Measurements from ENCODE around the gene POC5.
"Not testable (repeated sequence)": the region's sequence is repeated elsewhere in the genome, so short reads cannot be mapped to it uniquely, and the experiment has no call there.

The POC5 gene

GRCh38 chr5:75727931-75728330, 10.7 kb upstream of the POC5 start:
- Histone ChIP-seq H3K27me3 (ENCODE audit: control insufficient read depth, insufficient read depth, low read length) (no peaks in the 10 kb centered on the region), H3K4me1 (ENCODE audit: control insufficient read depth, low read depth, low read length) (peaks cover 5% of the 10 kb centered on the region), H3K9me3 (ENCODE audit: control insufficient read depth, low read depth, low read length) (no peaks in the 10 kb centered on the region), H3K9ac (ENCODE audit: low read length) (no peak overlapping the region), H3K36me3 (ENCODE audit: control insufficient read depth, low read depth, low read length) (no peaks in the 10 kb centered on the region), H3K4me3 (ENCODE audit: low read length) (no peak overlapping the region), H3K27ac (ENCODE audit: low read length) (no peak overlapping the region)

- not testable (repeated sequence) for H3K4me3 ChIP-seq (ENCODE audit: low read length); H3K9ac ChIP-seq (ENCODE audit: low read length); H3K4me1 ChIP-seq (ENCODE audit: control insufficient read depth, low read depth, low read length); H3K27me3 ChIP-seq (ENCODE audit: control insufficient read depth, insufficient read depth, low read length); H3K9me3 ChIP-seq (ENCODE audit: control insufficient read depth, low read depth, low read length); H3K27ac ChIP-seq (ENCODE audit: low read length); H3K36me3 ChIP-seq (ENCODE audit: control insufficient read depth, low read depth, low read length)
Observed at GRCh38 chr5:75726224-75726623, 9.0 kb upstream of the POC5 start.

GRCh38 chr5:75723378-75723777, 6.1 kb upstream of the POC5 start:
- H3K27ac ChIP-seq (ENCODE audit: low read length): no peak overlapping the region
- peaks cover 5% of the 10 kb centered on the region for H3K4me1 ChIP-seq (ENCODE audit: control insufficient read depth, low read depth, low read length)
- H3K27me3 ChIP-seq (ENCODE audit: control insufficient read depth, insufficient read depth, low read length): no peaks in the 10 kb centered on the region
- no peaks in the 10 kb centered on the region for H3K9me3 ChIP-seq (ENCODE audit: control insufficient read depth, low read depth, low read length)
- H3K4me3 ChIP-seq (ENCODE audit: low read length): no peak overlapping the region
- H3K36me3 ChIP-seq (ENCODE audit: control insufficient read depth, low read depth, low read length): no peaks in the 10 kb centered on the region
- no peak overlapping the region for H3K9ac ChIP-seq (ENCODE audit: low read length)

- H3K27me3 ChIP-seq (ENCODE audit: control insufficient read depth, insufficient read depth, low read length): no peaks in the 10 kb centered on the region
- no peaks in the 10 kb centered on the region for H3K9me3 ChIP-seq (ENCODE audit: control insufficient read depth, low read depth, low read length)
- no peak overlapping the region for H3K9ac ChIP-seq (ENCODE audit: low read length)
- H3K27ac ChIP-seq (ENCODE audit: low read length): no peak overlapping the region
- no peaks in the 10 kb centered on the region for H3K36me3 ChIP-seq (ENCODE audit: control insufficient read depth, low read depth, low read length)
- peaks cover 5% of the 10 kb centered on the region for H3K4me1 ChIP-seq (ENCODE audit: control insufficient read depth, low read depth, low read length)
- H3K4me3 ChIP-seq (ENCODE audit: low read length): no peak overlapping the region
Observed at GRCh38 chr5:75721573-75721972, 4.3 kb upstream of the POC5 start.

- H3K36me3 ChIP-seq (ENCODE audit: control insufficient read depth, low read depth, low read length): no peaks in the 10 kb centered on the region
- no peak overlapping the region for H3K9ac ChIP-seq (ENCODE audit: low read length)
- no peak overlapping the region for H3K27ac ChIP-seq (ENCODE audit: low read length)
- peaks cover 5% of the 10 kb centered on the region for H3K4me1 ChIP-seq (ENCODE audit: control insufficient read depth, low read depth, low read length)
- no peaks in the 10 kb centered on the region for H3K27me3 ChIP-seq (ENCODE audit: control insufficient read depth, insufficient read depth, low read length)
- no peak overlapping the region for H3K4me3 ChIP-seq (ENCODE audit: low read length)
- H3K9me3 ChIP-seq (ENCODE audit: control insufficient read depth, low read depth, low read length): no peaks in the 10 kb centered on the region
Observed at GRCh38 chr5:75720882-75721281, 3.6 kb upstream of the POC5 start.

- peak overlapping the region; percentile 72 for H3K27ac ChIP-seq (ENCODE audit: low read length)
Observed at GRCh38 chr5:75716715-75717081, 539 bp downstream of the POC5 start.

GRCh38 chr5:75712091-75712490, 5.1 kb downstream of the POC5 start:
- Histone ChIP-seq H3K4me1 (ENCODE audit: control insufficient read depth, low read depth, low read length) (no peaks in the 10 kb centered on the region), H3K27ac (ENCODE audit: low read length) (no peak overlapping the region), H3K27me3 (ENCODE audit: control insufficient read depth, insufficient read depth, low read length) (no peaks in the 10 kb centered on the region), H3K9me3 (ENCODE audit: control insufficient read depth, low read depth, low read length) (no peaks in the 10 kb centered on the region), H3K36me3 (ENCODE audit: control insufficient read depth, low read depth, low read length) (no peaks in the 10 kb centered on the region), H3K4me3 (ENCODE audit: low read length) (no peak overlapping the region), H3K9ac (ENCODE audit: low read length) (no peak overlapping the region)

More at GRCh38 chr5:75716715-75717081, 539 bp downstream of the POC5 start:
- Histone ChIP-seq H3K4me1 (ENCODE audit: control insufficient read depth, low read depth, low read length) (no peaks in the 10 kb centered on the region), H3K27me3 (ENCODE audit: control insufficient read depth, insufficient read depth, low read length) (no peaks in the 10 kb centered on the region), H3K9ac (ENCODE audit: low read length) (peak overlapping the region; percentile 86), H3K9me3 (ENCODE audit: control insufficient read depth, low read depth, low read length) (no peaks in the 10 kb centered on the region), H3K36me3 (ENCODE audit: control insufficient read depth, low read depth, low read length) (no peaks in the 10 kb centered on the region), H3K4me3 (ENCODE audit: low read length) (peak overlapping the region; percentile 99)

GRCh38 chr5:75711151-75711550, 6.1 kb downstream of the POC5 start:
- no peaks in the 10 kb centered on the region for H3K36me3 ChIP-seq (ENCODE audit: control insufficient read depth, low read depth, low read length)
- no peak overlapping the region for H3K27ac ChIP-seq (ENCODE audit: low read length)
- no peaks in the 10 kb centered on the region for H3K4me1 ChIP-seq (ENCODE audit: control insufficient read depth, low read depth, low read length)
- H3K4me3 ChIP-seq (ENCODE audit: low read length): no peak overlapping the region
- H3K27me3 ChIP-seq (ENCODE audit: control insufficient read depth, insufficient read depth, low read length): no peaks in the 10 kb centered on the region
- H3K9ac ChIP-seq (ENCODE audit: low read length): no peak overlapping the region
- no peaks in the 10 kb centered on the region for H3K9me3 ChIP-seq (ENCODE audit: control insufficient read depth, low read depth, low read length)

GRCh38 chr5:75710637-75711036, 6.6 kb downstream of the POC5 start:
- H3K36me3 ChIP-seq (ENCODE audit: control insufficient read depth, low read depth, low read length): no peaks in the 10 kb centered on the region
- H3K9me3 ChIP-seq (ENCODE audit: control insufficient read depth, low read depth, low read length): no peaks in the 10 kb centered on the region
- H3K9ac ChIP-seq (ENCODE audit: low read length): no peak overlapping the region
- no peak overlapping the region for H3K4me3 ChIP-seq (ENCODE audit: low read length)
- H3K4me1 ChIP-seq (ENCODE audit: control insufficient read depth, low read depth, low read length): no peaks in the 10 kb centered on the region
- H3K27me3 ChIP-seq (ENCODE audit: control insufficient read depth, insufficient read depth, low read length): no peaks in the 10 kb centered on the region
- H3K27ac ChIP-seq (ENCODE audit: low read length): no peak overlapping the region

- no peak overlapping the region for H3K9ac ChIP-seq (ENCODE audit: low read length)
- H3K27ac ChIP-seq (ENCODE audit: low read length): no peak overlapping the region
- H3K9me3 ChIP-seq (ENCODE audit: control insufficient read depth, low read depth, low read length): no peaks in the 10 kb centered on the region
- no peaks in the 10 kb centered on the region for H3K4me1 ChIP-seq (ENCODE audit: control insufficient read depth, low read depth, low read length)
- H3K27me3 ChIP-seq (ENCODE audit: control insufficient read depth, insufficient read depth, low read length): no peaks in the 10 kb centered on the region
- H3K36me3 ChIP-seq (ENCODE audit: control insufficient read depth, low read depth, low read length): peaks cover 7% of the 10 kb centered on the region
- no peak overlapping the region for H3K4me3 ChIP-seq (ENCODE audit: low read length)
Observed at GRCh38 chr5:75707911-75708509, 9.2 kb downstream of the POC5 start.

- Histone ChIP-seq H3K4me1 (ENCODE audit: control insufficient read depth, low read depth, low read length) (no peaks in the 10 kb centered on the region), H3K27ac (ENCODE audit: low read length) (no peak overlapping the region), H3K4me3 (ENCODE audit: low read length) (no peak overlapping the region), H3K9ac (ENCODE audit: low read length) (no peak overlapping the region), H3K9me3 (ENCODE audit: control insufficient read depth, low read depth, low read length) (no peaks in the 10 kb centered on the region), H3K27me3 (ENCODE audit: control insufficient read depth, insufficient read depth, low read length) (no peaks in the 10 kb centered on the region), H3K36me3 (ENCODE audit: control insufficient read depth, low read depth, low read length) (peaks cover 19% of the 10 kb centered on the region)
Observed at GRCh38 chr5:75706775-75707174, 10.5 kb downstream of the POC5 start.

- Histone ChIP-seq H3K4me1 (ENCODE audit: control insufficient read depth, low read depth, low read length) (no peaks in the 10 kb centered on the region), H3K27ac (ENCODE audit: low read length) (no peak overlapping the region), H3K36me3 (ENCODE audit: control insufficient read depth, low read depth, low read length) (peaks cover 20% of the 10 kb centered on the region), H3K4me3 (ENCODE audit: low read length) (no peak overlapping the region), H3K9me3 (ENCODE audit: control insufficient read depth, low read depth, low read length) (no peaks in the 10 kb centered on the region), H3K27me3 (ENCODE audit: control insufficient read depth, insufficient read depth, low read length) (no peaks in the 10 kb centered on the region), H3K9ac (ENCODE audit: low read length) (no peak overlapping the region)
Observed at GRCh38 chr5:75706016-75706415, 11.2 kb downstream of the POC5 start.

All from iPS-18a (cell line).